ENCODE data around the gene KIF25.

DNA sequence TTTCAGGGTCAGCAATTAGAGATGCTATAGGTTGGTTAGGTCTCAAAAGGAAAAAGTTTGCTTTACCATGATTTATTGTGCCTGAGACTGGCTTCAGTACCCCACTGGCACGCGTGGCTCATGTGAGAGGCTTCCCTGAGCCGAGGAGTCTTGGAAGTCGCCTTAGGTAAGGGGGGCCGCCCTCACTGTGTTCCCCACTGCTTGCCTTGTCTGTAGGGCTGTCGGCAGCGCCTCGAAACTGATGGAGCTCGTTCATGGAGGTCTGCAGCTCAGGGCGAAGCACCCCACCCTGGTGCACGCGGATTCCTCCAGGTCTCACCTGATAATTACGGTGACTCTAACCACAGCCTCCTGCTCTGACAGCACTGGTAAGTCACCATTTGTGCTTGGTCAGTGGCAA, 42.4 kb downstream of the KIF25 start:
- no peak for TF ChIP-seq CTCF (IDR thresholded peaks at IDR 0.05; ENCODE audit: low read depth, low read length)
- TF ChIP-seq POLR2A (IDR thresholded peaks at IDR 0.05; ENCODE audit: extremely low read depth, insufficient read length), result no peak
- TF ChIP-seq MAX (IDR thresholded peaks at IDR 0.05; ENCODE audit: low read depth, low read length), result no peak
- TF ChIP-seq MYC (IDR thresholded peaks at IDR 0.05; ENCODE audit: low read depth, low read length), result no peak
